ENCODE measurements around the gene PARP3.

Gene PARP3

DNA sequence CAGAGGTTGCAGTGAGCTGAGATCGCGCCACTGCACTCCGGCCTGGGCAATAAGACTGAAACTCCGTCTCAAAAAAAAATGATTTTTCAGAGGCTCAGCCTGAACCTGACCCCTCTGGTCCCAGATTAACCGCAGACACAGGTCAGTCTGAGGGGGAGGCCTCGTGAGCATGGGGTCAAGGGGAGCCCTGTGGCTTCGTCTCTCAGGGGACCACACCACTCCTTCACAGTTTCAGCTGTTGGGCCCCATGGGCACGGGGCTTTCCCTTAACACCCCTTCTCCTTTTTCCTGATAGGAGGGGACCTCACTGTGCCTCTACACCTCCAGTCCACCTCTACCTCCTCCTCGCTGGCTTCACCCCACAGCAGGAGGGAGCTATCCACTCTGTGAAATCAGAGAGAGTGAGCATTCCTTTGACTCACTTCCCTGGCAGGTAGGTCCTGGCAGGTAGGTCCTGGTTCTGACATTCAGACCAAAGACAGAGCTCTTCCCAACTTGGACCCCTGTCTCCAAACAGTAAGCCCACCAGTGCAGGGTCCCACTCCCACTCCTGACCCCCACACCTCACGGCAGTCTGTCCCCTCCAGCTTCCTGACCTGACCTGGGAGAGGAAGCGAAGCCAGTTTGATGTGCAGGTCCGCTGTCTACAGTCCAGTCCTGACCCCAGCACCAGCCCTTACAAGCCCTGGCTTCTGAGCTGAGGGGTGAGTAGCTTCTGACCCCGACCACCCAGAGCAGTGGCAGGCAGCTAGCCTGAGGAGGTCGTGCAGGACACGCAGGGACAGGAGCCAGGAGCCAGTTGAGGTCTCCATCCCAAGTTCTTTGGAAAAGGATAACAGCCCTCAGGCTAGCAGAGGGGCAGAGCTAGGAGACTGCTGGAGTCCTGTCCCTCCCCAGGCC lies 9.4 kb upstream of the PARP3 start:
- no peak overlapping the region for H3K4me3 ChIP-seq (ENCODE audit: low read depth in 1 of 2, low read length in 2 of 2)
- H3K4me2 ChIP-seq (ENCODE audit: insufficient read depth, low read length): no peak overlapping the region
- DNase-seq (no peak), ATAC-seq (ENCODE audit: insufficient read depth, low read depth) (no peak)
- H3K27ac ChIP-seq (ENCODE audit: low read length): no peak overlapping the region
- H4K20me1 ChIP-seq (ENCODE audit: insufficient read depth, low read length): peaks cover 21% of the 10 kb centered on the region
- no peak overlapping the region for H3K9ac ChIP-seq (ENCODE audit: low read depth, low read length)
- H3K36me3 ChIP-seq (ENCODE audit: insufficient read depth, low read length): peaks cover 48% of the 10 kb centered on the region
- H3K4me1 ChIP-seq (ENCODE audit: insufficient read depth, low read length): no peaks in the 10 kb centered on the region
- H3K27me3 ChIP-seq (ENCODE audit: insufficient read depth, low read length, poor library complexity): no peaks in the 10 kb centered on the region
- H3K79me2 ChIP-seq (ENCODE audit: insufficient read depth, low read length): no peaks in the 10 kb centered on the region
- TF ChIP-seq EZH2 (IDR thresholded peaks at IDR 0.05; ENCODE audit: borderline replicate concordance, low read depth, low read length, severe bottlenecking) (no peak), CTCF (IDR thresholded peaks at IDR 0.05; ENCODE audit: borderline replicate concordance, extremely low read depth, low read length, poor library complexity, severe bottlenecking) (no peak)
- H3K9me3 ChIP-seq (ENCODE audit: insufficient read depth, low read length, severe bottlenecking): no peaks in the 10 kb centered on the region
- no peak overlapping the region for H2AFZ ChIP-seq (ENCODE audit: low read depth, low read length)

DNA sequence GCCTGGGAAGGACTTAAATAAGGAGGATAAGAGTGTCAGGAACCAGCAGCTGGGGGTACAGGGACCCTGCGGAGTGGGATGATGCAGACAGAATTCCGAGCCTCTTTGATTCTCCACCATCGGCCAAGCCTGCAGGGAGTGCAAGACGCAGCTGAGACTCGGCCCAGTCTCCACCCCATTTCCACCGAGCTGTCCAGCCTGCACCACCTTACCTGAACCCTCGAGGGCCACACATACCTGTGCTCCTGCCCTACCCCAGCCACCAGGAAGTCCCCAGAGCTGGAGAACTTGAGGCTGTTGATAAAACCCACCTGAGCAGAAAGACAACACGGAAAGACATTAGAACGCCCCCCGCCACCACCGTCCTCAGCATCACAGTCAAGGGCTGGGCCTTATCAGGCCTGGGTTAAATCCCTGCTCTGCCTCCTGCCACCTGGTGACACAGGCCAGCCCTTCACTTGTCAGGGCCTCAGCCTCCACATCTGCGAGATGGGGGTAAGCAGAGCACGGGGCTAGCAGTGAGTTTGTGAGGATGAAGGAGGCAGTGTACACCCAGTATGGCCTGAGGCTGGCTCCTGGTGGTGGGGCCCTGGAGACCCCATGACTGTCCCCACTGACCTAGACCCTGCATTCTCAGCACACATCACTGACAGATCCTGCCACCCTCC lies 8.6 kb upstream of the PARP3 start:
- Histone ChIP-seq H3K4me1 (ENCODE audit: insufficient read depth, low read length) (no peaks in the 10 kb centered on the region; the same call in 1 of the 2 replicates), H3K36me3 (ENCODE audit: insufficient read depth, low read length) (peaks cover 57% of the 10 kb centered on the region), H3K9me3 (ENCODE audit: insufficient read depth, low read length, severe bottlenecking) (no peaks in the 10 kb centered on the region), H3K27ac (ENCODE audit: low read length) (no peak overlapping the region), H3K4me2 (ENCODE audit: insufficient read depth, low read length) (no peak overlapping the region), H3K9ac (ENCODE audit: low read depth, low read length) (no peak overlapping the region), H3K27me3 (ENCODE audit: insufficient read depth, low read length, poor library complexity) (no peaks in the 10 kb centered on the region), H3K4me3 (ENCODE audit: low read depth in 1 of 2, low read length in 2 of 2) (no peak overlapping the region), H4K20me1 (ENCODE audit: insufficient read depth, low read length) (peaks cover 24% of the 10 kb centered on the region), H3K79me2 (ENCODE audit: insufficient read depth, low read length) (peaks cover under 1% of the 10 kb centered on the region; the same call in 1 of the 2 replicates), H2AFZ (ENCODE audit: low read depth, low read length) (no peak overlapping the region)
- ATAC-seq (ENCODE audit: insufficient read depth, low read depth): no peak
- DNase-seq: no peak
- TF ChIP-seq CTCF (IDR thresholded peaks at IDR 0.05; ENCODE audit: borderline replicate concordance, extremely low read depth, low read length, poor library complexity, severe bottlenecking) (no peak), EZH2 (IDR thresholded peaks at IDR 0.05; ENCODE audit: borderline replicate concordance, low read depth, low read length, severe bottlenecking) (no peak)

DNA sequence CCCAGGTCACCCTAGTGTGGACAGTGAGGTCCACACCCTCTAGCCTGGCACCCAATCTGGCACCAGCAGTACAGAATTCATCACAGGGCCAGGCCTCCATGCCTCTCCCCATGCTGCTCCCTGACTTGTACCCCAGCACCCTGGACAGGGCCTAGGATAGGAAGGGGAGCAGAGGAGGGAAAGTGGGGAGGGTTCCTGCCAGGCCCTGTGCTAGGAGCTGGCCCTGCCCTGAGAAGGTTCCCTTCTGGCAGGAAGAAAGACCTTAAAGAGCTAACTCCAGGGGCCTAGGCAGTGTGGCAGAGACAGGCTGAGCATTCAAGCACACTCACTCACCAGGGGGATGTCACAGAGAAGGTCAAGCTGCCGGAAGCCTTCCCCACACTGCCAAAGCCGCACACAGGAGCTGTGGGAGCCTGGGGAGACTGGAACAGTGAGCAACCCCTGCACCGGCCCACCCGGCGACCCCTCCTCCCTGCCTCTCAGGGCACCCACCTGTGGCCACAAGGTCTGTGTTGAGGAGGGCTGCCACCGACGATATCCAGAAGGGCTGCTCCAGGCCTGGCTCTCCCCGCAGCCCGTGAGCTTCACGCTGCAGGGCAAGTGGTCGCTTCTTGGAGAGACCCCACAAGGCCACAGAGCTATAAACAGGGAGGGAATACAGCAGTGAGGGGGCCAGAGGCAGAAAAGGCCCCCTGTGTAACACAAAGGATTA lies 7.9 kb upstream of the PARP3 start:
- no peak overlapping the region for H3K4me3 ChIP-seq (ENCODE audit: low read depth in 1 of 2, low read length in 2 of 2)
- H3K4me1 ChIP-seq (ENCODE audit: insufficient read depth, low read length): peaks cover 5% of the 10 kb centered on the region; the same call in 1 of the 2 replicates
- peaks cover 7% of the 10 kb centered on the region; the same call in 1 of the 2 replicates for H3K79me2 ChIP-seq (ENCODE audit: insufficient read depth, low read length)
- peaks cover 63% of the 10 kb centered on the region for H3K36me3 ChIP-seq (ENCODE audit: insufficient read depth, low read length)
- no peak overlapping the region for H3K4me2 ChIP-seq (ENCODE audit: insufficient read depth, low read length)
- H3K27me3 ChIP-seq (ENCODE audit: insufficient read depth, low read length, poor library complexity): no peaks in the 10 kb centered on the region
- H2AFZ ChIP-seq (ENCODE audit: low read depth, low read length): no peak overlapping the region
- TF ChIP-seq CTCF (IDR thresholded peaks at IDR 0.05; ENCODE audit: borderline replicate concordance, extremely low read depth, low read length, poor library complexity, severe bottlenecking) (no peak), EZH2 (IDR thresholded peaks at IDR 0.05; ENCODE audit: borderline replicate concordance, low read depth, low read length, severe bottlenecking) (no peak)
- H4K20me1 ChIP-seq (ENCODE audit: insufficient read depth, low read length): peaks cover 31% of the 10 kb centered on the region
- no peaks in the 10 kb centered on the region for H3K9me3 ChIP-seq (ENCODE audit: insufficient read depth, low read length, severe bottlenecking)
- DNase-seq: no peak
- H3K9ac ChIP-seq (ENCODE audit: low read depth, low read length): no peak overlapping the region
- ATAC-seq (ENCODE audit: insufficient read depth, low read depth): peak; percentile 49; the same call in 1 of the 3 replicates
- no peak overlapping the region for H3K27ac ChIP-seq (ENCODE audit: low read length)
